GM18502 (cell line): ENCODE measurements around the gene FBLL1.
"Not testable (repeated sequence)": the region's sequence is repeated elsewhere in the genome, so short reads cannot be mapped to it uniquely, and the experiment has no call there.

Source experiments
- ATAC-seq: cut with Tn5 transposase; IDR thresholded peaks from one replicate; pipeline ENCODE4 v1.9.1; 2021; ENCODE audit warnings: mild to moderate bottlenecking; ENCODE audit not compliant: unreplicated experiment, poor library complexity

Gene FBLL1

GRCh38 chr5:168550656-168551055 lies 21.6 kb downstream of the FBLL1 start:
- ATAC-seq: no peak

DNA sequence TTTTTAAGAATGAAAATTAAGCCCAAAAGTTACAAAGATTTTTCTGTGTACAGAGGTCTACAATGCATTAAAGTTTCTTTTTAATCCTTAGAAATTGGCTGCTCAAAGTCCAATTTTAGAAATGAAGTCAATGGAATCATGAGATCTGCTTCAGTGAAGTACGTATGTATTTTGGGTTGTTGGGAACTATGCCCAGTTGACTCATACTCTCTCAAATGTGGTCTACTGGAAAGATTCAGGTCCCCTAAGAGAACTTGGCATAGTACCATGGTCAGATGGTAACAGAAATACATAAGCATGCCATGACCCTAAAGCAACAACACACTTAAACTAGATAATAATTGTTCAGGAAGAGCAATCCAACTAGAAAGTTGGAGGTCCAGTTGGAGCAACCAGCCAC lies 23.0 kb downstream of the FBLL1 start:
- ATAC-seq: no peak

DNA sequence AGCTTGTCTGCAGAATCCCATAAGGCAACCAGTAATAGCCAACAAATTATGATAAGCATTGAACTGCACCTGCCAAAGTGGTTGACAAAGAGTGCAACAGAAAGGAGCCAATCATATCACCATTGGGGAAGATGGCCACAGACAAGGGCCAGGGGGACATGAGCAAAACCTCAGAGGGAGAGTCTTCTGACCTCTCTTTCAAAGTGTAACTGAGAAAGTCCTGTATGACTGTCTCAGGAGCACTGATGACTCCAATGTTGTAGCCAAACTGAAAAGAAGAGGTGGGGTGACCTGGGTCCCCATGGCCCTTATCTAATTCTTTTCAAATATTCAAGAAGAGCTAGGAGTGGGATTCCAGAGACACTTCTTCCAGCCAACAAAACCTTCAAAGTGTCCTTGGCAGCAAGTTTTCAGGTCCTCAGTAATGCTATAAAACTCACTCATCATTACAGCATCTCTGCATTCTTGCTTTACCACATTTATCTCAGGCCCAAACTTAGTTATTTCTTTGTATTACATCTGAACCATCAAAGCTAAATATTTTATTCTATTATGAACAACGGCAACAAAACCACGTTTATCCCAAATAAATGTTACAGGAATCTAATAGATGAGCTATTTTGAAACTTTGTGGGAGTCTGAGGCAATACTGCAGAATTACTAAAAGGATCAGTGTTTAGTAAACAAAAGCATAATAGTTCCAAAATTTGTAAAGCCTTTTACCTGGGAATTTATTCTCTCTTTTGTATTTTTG lies 24.4 kb downstream of the FBLL1 start:
- ATAC-seq: no peak

DNA sequence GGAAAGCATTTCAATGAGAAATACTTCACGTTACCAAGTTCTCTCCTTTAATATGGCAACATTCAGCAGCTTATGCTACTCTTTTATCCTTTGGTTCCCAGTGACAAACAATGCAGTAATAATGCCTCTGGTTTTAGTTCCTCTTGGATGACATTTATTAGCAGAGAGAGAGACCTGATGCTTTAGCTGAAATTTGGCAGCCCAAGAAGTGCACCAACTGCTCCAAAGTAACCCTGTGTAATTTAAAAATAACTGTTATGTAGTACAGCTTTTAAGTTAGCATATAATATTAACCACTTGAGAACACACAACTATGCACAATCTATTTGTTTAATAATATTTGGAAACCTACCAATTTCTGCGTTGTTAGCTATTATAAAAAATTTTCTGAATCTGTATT lies 28.3 kb downstream of the FBLL1 start:
- ATAC-seq: no peak

GRCh38 chr5:168562279-168562678 lies 33.2 kb downstream of the FBLL1 start:
- no peak for ATAC-seq

DNA sequence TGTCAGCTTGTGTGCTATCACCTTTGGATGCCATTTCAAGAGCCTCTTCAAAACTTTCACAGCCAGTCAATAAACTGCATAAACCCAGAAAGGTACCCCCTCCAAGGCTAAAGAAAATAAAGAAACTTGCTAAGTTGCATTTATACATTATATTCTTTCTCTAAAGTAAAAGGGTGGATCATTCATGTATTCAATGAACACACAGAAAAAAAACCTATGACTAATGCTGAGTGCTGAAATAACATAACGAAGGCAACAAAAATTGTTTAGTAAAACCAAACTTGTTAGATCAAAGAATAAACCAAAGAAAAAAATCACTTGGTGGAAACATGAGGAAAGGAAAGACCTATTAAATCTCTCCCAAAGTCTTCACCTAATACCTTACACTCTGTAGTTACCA lies 34.9 kb downstream of the FBLL1 start:
- no peak for ATAC-seq

DNA sequence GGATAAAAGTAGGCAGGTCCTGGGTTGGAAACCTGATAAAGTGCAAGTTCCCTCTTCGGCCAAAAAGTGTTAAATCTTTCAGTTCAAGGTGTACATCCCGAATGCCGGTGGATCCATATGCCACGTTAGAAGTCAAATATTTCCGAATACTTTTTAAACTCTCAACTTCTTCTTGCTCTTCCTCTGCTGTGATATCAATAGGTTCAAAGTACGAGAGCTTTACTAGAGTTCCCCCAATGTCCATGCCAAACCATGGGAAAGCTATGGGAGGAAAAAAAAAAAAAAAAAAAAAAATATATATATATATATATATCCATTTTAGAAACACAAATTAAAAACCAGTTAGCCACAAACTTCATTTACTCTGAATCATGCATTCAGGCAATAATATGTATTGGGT lies 39.6 kb downstream of the FBLL1 start:
- ATAC-seq: no peak

- no peak for ATAC-seq
These were observed 41.6 kb downstream of the FBLL1 start for GRCh38 chr5:168570490-168571328.

- ATAC-seq: not testable (repeated sequence)
These were observed 44.6 kb downstream of the FBLL1 start for GRCh38 chr5:168573663-168574062.

DNA sequence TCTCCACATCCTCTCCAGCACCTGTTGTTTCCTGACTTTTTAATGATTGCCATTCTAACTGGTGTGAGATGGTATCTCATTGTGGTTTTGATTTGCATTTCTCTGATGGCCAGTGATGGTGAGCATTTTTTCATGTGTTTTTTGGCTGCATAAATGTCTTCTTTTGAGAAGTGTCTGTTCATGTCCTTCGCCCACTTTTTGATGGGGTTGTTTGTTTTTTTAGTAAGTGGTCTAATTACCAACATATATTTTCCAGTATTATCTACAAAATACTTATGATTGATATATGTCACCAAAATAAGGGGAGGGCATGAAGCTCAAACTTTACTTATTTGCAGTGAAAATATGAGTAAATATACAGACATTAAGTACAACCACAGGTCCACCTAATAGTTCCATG lies 45.1 kb downstream of the FBLL1 start:
- ATAC-seq: not testable (repeated sequence)

DNA sequence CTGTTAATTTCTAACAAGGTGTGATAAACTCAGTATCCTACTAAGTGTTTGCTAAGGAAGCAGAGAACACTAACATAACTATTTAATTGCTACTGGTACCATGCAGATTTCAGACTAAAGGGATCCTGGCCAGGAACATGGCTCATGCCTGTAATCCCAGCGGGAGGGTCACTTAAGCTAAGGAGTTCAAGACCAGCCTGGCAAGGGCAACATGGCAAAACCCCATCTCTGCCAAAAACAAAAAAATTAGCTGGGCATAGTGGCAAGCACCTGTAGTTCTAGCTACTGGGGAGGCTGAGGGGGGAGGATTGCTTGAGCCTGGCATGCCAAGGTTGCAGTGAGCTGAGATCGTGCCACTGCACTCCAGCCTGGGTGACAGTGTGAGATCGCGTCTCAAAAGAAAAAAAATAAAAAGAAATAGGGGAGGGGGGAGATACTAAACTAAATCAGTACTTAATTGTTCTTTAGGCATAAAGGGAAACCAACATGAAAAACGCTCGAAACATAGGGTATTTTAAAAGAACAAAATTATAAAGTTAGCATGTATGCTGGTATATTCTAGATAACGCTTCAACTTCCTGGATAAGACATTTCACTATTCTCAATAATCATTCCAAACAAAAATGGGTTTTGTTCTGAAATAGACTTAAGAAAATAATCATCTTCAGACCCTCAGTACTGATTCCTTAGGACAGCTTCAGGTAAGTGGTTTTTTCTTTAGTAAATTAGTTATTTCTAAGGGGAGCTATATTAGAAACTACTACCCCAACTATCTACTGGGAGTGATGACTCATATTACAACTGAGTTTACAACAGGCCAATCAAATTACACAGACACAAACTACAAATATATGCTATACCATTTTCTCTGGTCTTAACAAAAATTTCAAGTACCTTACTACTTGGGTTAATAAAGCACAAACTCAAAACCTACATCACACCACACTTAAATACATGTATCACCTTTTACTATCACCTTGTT lies 46.6 kb downstream of the FBLL1 start:
- ATAC-seq: no peak

DNA sequence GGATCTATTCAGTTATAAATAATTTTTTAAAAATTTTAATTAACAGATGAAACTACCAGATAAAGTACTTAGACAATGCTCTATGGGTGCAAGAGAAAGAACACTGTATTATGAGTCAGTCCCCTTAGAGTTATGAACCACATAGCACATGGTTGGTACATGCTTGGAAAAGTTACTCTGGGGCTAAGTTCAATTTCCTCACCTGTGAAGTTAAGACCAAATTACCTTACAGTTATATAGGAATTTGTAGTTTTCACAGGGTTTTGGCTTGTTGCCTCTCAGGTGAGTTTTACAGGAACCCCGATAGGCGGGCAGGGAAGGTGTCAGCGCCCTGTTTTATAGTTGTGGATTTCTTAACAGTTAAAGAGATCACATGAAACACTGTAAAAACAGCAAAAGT lies 48.9 kb downstream of the FBLL1 start:
- no peak for ATAC-seq

GRCh38 chr5:168578538-168579487 lies 49.7 kb downstream of the FBLL1 start, which contains the start of gene PANK3:
TSS of gene PANK3 (minus strand) at chr5:168579368. CDS start at chr5:168579283, 85 bp downstream.
- ATAC-seq: peak; percentile 63

DNA sequence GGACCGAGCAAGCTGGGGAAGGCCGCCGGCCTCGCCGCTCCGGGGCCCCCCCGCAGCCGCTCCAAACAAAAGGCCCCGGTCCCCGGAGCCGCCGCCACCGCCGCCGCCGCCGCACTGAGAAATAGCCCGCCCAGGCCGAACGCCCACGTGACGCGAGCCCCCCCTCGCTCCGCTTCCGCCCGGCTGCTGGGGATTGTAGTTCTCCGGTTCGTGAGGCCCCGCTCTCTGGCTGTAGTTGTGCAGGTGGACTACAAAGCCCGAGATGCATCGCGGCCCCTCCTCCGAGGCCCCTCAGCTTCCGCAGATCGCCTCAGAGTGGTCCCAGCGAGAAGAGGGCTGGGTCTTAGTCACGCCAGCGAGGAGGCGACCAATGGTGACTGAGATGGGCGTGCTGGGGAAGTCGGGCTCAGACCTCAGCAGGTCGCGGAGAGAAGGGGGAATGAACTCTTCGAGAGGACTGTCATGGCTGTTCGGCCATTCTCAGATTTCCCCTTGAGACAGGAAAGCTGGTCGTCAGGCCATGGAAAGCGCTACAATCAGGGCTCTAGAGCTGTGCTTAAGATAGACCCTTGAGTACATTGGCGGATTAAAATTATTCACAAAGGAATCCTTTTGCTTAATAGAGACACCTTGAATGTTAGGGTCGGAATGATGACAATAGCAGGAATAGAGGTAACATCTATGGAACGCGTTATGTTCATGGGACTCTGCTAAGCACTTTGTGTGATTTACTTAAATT lies 50.6 kb downstream of the FBLL1 start:
- ATAC-seq: peak; percentile 93

DNA sequence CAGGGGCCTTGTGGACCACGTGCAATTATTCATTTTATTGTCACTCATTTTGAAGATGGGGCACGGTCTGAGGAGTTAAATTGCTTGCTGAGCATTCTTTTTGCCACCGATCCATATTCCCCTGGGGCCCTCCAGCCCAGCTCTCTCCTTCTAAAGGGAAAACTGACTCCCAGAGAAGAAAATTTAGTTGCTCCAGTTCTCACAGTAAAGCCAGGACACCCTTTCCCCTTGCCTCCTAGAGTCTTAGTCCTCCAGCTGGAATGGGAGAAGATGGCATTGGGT lies 51.1 kb downstream of the FBLL1 start:
- no peak for ATAC-seq
